ENCODE results near the gene ATP2C2.
"Not testable (repeated sequence)": the region's sequence is repeated elsewhere in the genome, so short reads cannot be mapped to it uniquely, and the experiment has no call there.

The ATP2C2 gene

DNA sequence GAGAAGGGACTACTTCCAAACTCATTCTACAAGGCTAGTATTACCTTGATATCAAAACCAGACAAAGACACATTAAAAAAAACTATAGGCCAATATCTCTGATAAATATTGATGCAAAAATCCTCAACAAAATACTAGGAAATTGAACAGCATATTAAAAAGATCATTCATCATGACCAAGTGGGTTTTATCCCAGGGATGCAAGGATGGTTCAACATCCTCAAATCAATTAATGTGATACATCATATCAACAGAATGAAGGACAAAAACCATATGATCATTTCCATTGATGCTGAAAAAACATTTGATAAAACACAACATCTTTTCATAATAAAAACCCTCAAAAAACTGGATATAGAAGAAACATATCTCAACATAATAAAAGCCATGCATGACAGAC is 31.1 kb upstream of the ATP2C2 start:
- ATAC-seq = not testable (repeated sequence)

GRCh38 chr16:84339311-84339710 is 29.0 kb upstream of the ATP2C2 start:
- TF ChIP-seq ZNF70 (CRISPR knock-in tag; IDR thresholded peaks at IDR 0.05) = no peak
- no peak for TF ChIP-seq ZC3H10 (CRISPR knock-in tag; IDR thresholded peaks at IDR 0.05)
- TF ChIP-seq ARNTL (CRISPR knock-in tag; IDR thresholded peaks at IDR 0.05; ENCODE audit: borderline replicate concordance, low read depth) = no peak
- TF ChIP-seq ISL1 (CRISPR knock-in tag; IDR thresholded peaks at IDR 0.05) = no peak
- no peak for TF ChIP-seq ZNF8 (CRISPR knock-in tag; IDR thresholded peaks at IDR 0.05)
- TF ChIP-seq CSDC2 (CRISPR knock-in tag; IDR thresholded peaks at IDR 0.05) = no peak
- TF ChIP-seq ZFP30 (CRISPR knock-in tag; IDR thresholded peaks at IDR 0.05) = no peak
- TF ChIP-seq TOX (CRISPR knock-in tag; IDR thresholded peaks at IDR 0.05; ENCODE audit: borderline replicate concordance) = no peak
- no peak for TF ChIP-seq OSR1 (CRISPR knock-in tag; IDR thresholded peaks at IDR 0.05)
- TF ChIP-seq, protein P1, sequence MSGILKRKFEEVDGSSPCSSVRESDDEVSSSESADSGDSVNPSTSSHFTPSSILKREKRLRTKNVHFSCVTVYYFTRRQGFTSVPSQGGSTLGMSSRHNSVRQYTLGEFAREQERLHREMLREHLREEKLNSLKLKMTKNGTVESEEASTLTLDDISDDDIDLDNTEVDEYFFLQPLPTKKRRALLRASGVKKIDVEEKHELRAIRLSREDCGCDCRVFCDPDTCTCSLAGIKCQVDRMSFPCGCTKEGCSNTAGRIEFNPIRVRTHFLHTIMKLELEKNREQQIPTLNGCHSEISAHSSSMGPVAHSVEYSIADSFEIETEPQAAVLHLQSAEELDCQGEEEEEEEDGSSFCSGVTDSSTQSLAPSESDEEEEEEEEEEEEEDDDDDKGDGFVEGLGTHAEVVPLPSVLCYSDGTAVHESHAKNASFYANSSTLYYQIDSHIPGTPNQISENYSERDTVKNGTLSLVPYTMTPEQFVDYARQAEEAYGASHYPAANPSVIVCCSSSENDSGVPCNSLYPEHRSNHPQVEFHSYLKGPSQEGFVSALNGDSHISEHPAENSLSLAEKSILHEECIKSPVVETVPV (CRISPR knock-in tag; IDR thresholded peaks at IDR 0.05) = no peak
- no peak for TF ChIP-seq ZFP3 (CRISPR knock-in tag; IDR thresholded peaks at IDR 0.05)
- TF ChIP-seq PPARA (CRISPR knock-in tag; IDR thresholded peaks at IDR 0.05; ENCODE audit: borderline replicate concordance) = no peak
- no peak for TF ChIP-seq ZNF565 (CRISPR knock-in tag; conservative IDR thresholded peaks at IDR 0.05; ENCODE audit: low read depth)
- TF ChIP-seq POU6F1 (CRISPR knock-in tag; IDR thresholded peaks at IDR 0.05; ENCODE audit: borderline replicate concordance, low read depth) = no peak
- no peak for TF ChIP-seq SNAI2 (CRISPR knock-in tag; IDR thresholded peaks at IDR 0.05)
- ATAC-seq = no peak

GRCh38 chr16:84339766-84340165 is 28.6 kb upstream of the ATP2C2 start:
- TF ChIP-seq TCF4 (CRISPR knock-in tag; IDR thresholded peaks at IDR 0.05; ENCODE audit: borderline replicate concordance) (no peak), ESRRG (CRISPR knock-in tag; IDR thresholded peaks at IDR 0.05) (no peak), OSR1 (CRISPR knock-in tag; IDR thresholded peaks at IDR 0.05) (no peak), ARNTL (CRISPR knock-in tag; IDR thresholded peaks at IDR 0.05; ENCODE audit: borderline replicate concordance, low read depth) (no peak), CSDC2 (CRISPR knock-in tag; IDR thresholded peaks at IDR 0.05) (no peak), CREB5 (CRISPR knock-in tag; IDR thresholded peaks at IDR 0.05; ENCODE audit: low read depth) (no peak), SNAI2 (CRISPR knock-in tag; IDR thresholded peaks at IDR 0.05) (no peak), PATZ1 (CRISPR knock-in tag; IDR thresholded peaks at IDR 0.05; ENCODE audit: borderline replicate concordance) (no peak), ZFP3 (CRISPR knock-in tag; IDR thresholded peaks at IDR 0.05) (no peak), GLIS3 (CRISPR knock-in tag; IDR thresholded peaks at IDR 0.05) (no peak), BACH2 (CRISPR knock-in tag; IDR thresholded peaks at IDR 0.05; ENCODE audit: borderline replicate concordance) (no peak), ZFP30 (CRISPR knock-in tag; IDR thresholded peaks at IDR 0.05) (no peak), ISL1 (CRISPR knock-in tag; IDR thresholded peaks at IDR 0.05) (no peak), ZNF8 (CRISPR knock-in tag; IDR thresholded peaks at IDR 0.05) (no peak), TOX (CRISPR knock-in tag; IDR thresholded peaks at IDR 0.05; ENCODE audit: borderline replicate concordance) (no peak), RARB (CRISPR knock-in tag; IDR thresholded peaks at IDR 0.05) (no peak), ZNF565 (CRISPR knock-in tag; conservative IDR thresholded peaks at IDR 0.05; ENCODE audit: low read depth) (no peak)
- TF ChIP-seq, protein P1 (CRISPR knock-in tag; IDR thresholded peaks at IDR 0.05) = no peak
- TF ChIP-seq, protein P2, sequence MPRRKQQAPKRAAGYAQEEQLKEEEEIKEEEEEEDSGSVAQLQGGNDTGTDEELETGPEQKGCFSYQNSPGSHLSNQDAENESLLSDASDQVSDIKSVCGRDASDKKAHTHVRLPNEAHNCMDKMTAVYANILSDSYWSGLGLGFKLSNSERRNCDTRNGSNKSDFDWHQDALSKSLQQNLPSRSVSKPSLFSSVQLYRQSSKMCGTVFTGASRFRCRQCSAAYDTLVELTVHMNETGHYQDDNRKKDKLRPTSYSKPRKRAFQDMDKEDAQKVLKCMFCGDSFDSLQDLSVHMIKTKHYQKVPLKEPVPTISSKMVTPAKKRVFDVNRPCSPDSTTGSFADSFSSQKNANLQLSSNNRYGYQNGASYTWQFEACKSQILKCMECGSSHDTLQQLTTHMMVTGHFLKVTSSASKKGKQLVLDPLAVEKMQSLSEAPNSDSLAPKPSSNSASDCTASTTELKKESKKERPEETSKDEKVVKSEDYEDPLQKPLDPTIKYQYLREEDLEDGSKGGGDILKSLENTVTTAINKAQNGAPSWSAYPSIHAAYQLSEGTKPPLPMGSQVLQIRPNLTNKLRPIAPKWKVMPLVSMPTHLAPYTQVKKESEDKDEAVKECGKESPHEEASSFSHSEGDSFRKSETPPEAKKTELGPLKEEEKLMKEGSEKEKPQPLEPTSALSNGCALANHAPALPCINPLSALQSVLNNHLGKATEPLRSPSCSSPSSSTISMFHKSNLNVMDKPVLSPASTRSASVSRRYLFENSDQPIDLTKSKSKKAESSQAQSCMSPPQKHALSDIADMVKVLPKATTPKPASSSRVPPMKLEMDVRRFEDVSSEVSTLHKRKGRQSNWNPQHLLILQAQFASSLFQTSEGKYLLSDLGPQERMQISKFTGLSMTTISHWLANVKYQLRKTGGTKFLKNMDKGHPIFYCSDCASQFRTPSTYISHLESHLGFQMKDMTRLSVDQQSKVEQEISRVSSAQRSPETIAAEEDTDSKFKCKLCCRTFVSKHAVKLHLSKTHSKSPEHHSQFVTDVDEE (CRISPR knock-in tag; IDR thresholded peaks at IDR 0.05) = no peak
- ATAC-seq = no peak
